ENCODE measurements around the gene MVK.
"Not testable (repeated sequence)": the region's sequence is repeated elsewhere in the genome, so short reads cannot be mapped to it uniquely, and the experiment has no call there.

MVK gene

GRCh38 chr12:109592195-109592904, 18.8 kb downstream of the MVK start:
- FAIRE-seq, result no peak

- no peak for FAIRE-seq
Measured at GRCh38 chr12:109592905-109593272, 19.3 kb downstream of the MVK start.

- FAIRE-seq, result no peak
Measured at GRCh38 chr12:109594556-109595317, 21.1 kb downstream of the MVK start.

- no peak for FAIRE-seq
Measured at GRCh38 chr12:109595321-109595902, 21.8 kb downstream of the MVK start.

- FAIRE-seq, result no peak
Measured at GRCh38 chr12:109596418-109597244, 23.0 kb downstream of the MVK start.

- no peak for FAIRE-seq
Measured at GRCh38 chr12:109597414-109597794, 23.8 kb downstream of the MVK start.

GRCh38 chr12:109597795-109598427, 24.3 kb downstream of the MVK start:
- no peak for FAIRE-seq

GRCh38 chr12:109598428-109598854, 24.8 kb downstream of the MVK start:
- no peak for FAIRE-seq

- no peak for FAIRE-seq
Measured at GRCh38 chr12:109599087-109599486, 25.5 kb downstream of the MVK start.

- FAIRE-seq, result no peak
Measured at GRCh38 chr12:109600481-109600880, 26.9 kb downstream of the MVK start.

- FAIRE-seq, result no peak
Measured at GRCh38 chr12:109600995-109601394, 27.4 kb downstream of the MVK start.

- FAIRE-seq, result no peak
Measured at GRCh38 chr12:109601557-109601956, 28.0 kb downstream of the MVK start.

GRCh38 chr12:109602132-109602531, 28.5 kb downstream of the MVK start:
- not testable (repeated sequence) for FAIRE-seq

GRCh38 chr12:109604132-109604585, 30.6 kb downstream of the MVK start:
- no peak for FAIRE-seq

GRCh38 chr12:109605016-109605415, 31.4 kb downstream of the MVK start:
- FAIRE-seq, result no peak

- no peak for FAIRE-seq
Measured at GRCh38 chr12:109605599-109606228, 32.1 kb downstream of the MVK start.

GRCh38 chr12:109606320-109607028, 32.9 kb downstream of the MVK start:
- FAIRE-seq, result no peak

GRCh38 chr12:109607618-109608017, 34.0 kb downstream of the MVK start:
- FAIRE-seq, result no peak

GRCh38 chr12:109608270-109608669, 34.7 kb downstream of the MVK start:
- no peak for FAIRE-seq

GRCh38 chr12:109608793-109609192, 35.2 kb downstream of the MVK start:
- no peak for FAIRE-seq

GRCh38 chr12:109609342-109609741, 35.7 kb downstream of the MVK start:
- no peak for FAIRE-seq

Data from endometrium (tissue), 2 donors.